KBM-7 (cell line): ENCODE results near the gene AKIRIN1.
"Not testable (repeated sequence)": the region's sequence is repeated elsewhere in the genome, so short reads cannot be mapped to it uniquely, and the experiment has no call there.

Experiments used
- DNase-seq: peaks from one replicate; pipeline ENCODE4 v3.0.0-alpha.2; 2015
- in situ Hi-C: fragments of 300-500 bp; cut with MboI; formaldehyde crosslinking; loops from 2 replicates; pipeline ENCODE4 v1.14.3; 2020; ENCODE audit warnings: low sequenced_read_pairs, low pct_unique_long_range_greater_than_20kb, mixed read lengths

The AKIRIN1 gene

GRCh38 chr1:38990738-38991637, at the start of gene AKIRIN1:
Gene AKIRIN1 (plus strand): TSS chr1:38991276. CDS start chr1:38991381, 105 bp downstream.
- peak; percentile 97 for DNase-seq
- in situ Hi-C loops: no loop called here

GRCh38 chr1:38941527-38942019, 49.5 kb upstream of the AKIRIN1 start, which contains the start of gene RHBDL2:
Gene RHBDL2 (minus strand): TSS chr1:38941830. CDS start chr1:38919212, 22,618 bp downstream.
- in situ Hi-C loops: no loop called here
- DNase-seq: no peak

- DNase-seq: no peak
- in situ Hi-C loops: no loop called here
These were observed 48.2 kb upstream of the AKIRIN1 start for GRCh38 chr1:38942664-38943428.

- no peak for DNase-seq
These were observed 46.5 kb upstream of the AKIRIN1 start for GRCh38 chr1:38944547-38944946.

GRCh38 chr1:38950553-38950952, 40.5 kb upstream of the AKIRIN1 start:
- in situ Hi-C loops: no loop called here
- DNase-seq: no peak

More at GRCh38 chr1:38944547-38944946, 46.5 kb upstream of the AKIRIN1 start:
- in situ Hi-C loops: no loop called here

- no peak for DNase-seq
- in situ Hi-C loops: no loop called here
These were observed 37.6 kb upstream of the AKIRIN1 start for GRCh38 chr1:38953433-38953860.

GRCh38 chr1:38958967-38959366, 32.1 kb upstream of the AKIRIN1 start:
- in situ Hi-C loops: no loop called here
- DNase-seq: no peak

GRCh38 chr1:38962113-38962512, 29.0 kb upstream of the AKIRIN1 start:
- in situ Hi-C loops: no loop called here
- DNase-seq: no peak

- peak; percentile 29 for DNase-seq
- in situ Hi-C loops: no loop called here
These were observed 28.5 kb upstream of the AKIRIN1 start for GRCh38 chr1:38962560-38962959.

GRCh38 chr1:38964140-38964548, 26.9 kb upstream of the AKIRIN1 start:
- no peak for DNase-seq
- in situ Hi-C loops: no loop called here

GRCh38 chr1:38973145-38973544, 17.9 kb upstream of the AKIRIN1 start:
- DNase-seq, in situ Hi-C loops: not testable (repeated sequence)

GRCh38 chr1:38973659-38974437, 17.2 kb upstream of the AKIRIN1 start:
- no peak for DNase-seq
- in situ Hi-C loops: no loop called here

- DNase-seq, in situ Hi-C loops: not testable (repeated sequence)
These were observed 13.5 kb upstream of the AKIRIN1 start for GRCh38 chr1:38977399-38978244.

GRCh38 chr1:38978245-38978542, 12.9 kb upstream of the AKIRIN1 start:
- in situ Hi-C loops, DNase-seq: not testable (repeated sequence)

- DNase-seq, in situ Hi-C loops: not testable (repeated sequence)
These were observed 11.7 kb upstream of the AKIRIN1 start for GRCh38 chr1:38979380-38979779.

- DNase-seq: no peak
- in situ Hi-C loops: no loop called here
These were observed 1.1 kb upstream of the AKIRIN1 start for GRCh38 chr1:38989979-38990378.

GRCh38 chr1:38990386-38990737, 714 bp upstream of the AKIRIN1 start:
- no peak for DNase-seq
- in situ Hi-C loops: no loop called here

- peak; percentile 43 for DNase-seq
- in situ Hi-C loops: no loop called here
These were observed 749 bp downstream of the AKIRIN1 start for GRCh38 chr1:38991638-38992411.
